HG03159 (cell line): ENCODE data around the gene RBFOX2.
"Not testable (repeated sequence)": the region's sequence is repeated elsewhere in the genome, so short reads cannot be mapped to it uniquely, and the experiment has no call there.

Source experiments
- ATAC-seq: cut with Tn5 transposase; IDR thresholded peaks from one replicate; pipeline ENCODE4 v1.9.1; 2021; ENCODE audit warnings: mild to moderate bottlenecking, moderate library complexity; ENCODE audit not compliant: unreplicated experiment

The RBFOX2 gene

GRCh38 chr22:36028646-36029405, at the start of gene RBFOX2:
Gene RBFOX2 (minus strand): TSS chr22:36028824. CDS start chr22:36028425, 399 bp downstream.
- no peak for ATAC-seq

- no peak for ATAC-seq
Observed at GRCh38 chr22:36077271-36077670, 48.6 kb upstream of the RBFOX2 start.

GRCh38 chr22:36075724-36076123, 47.1 kb upstream of the RBFOX2 start:
- ATAC-seq = no peak

GRCh38 chr22:36075230-36075629, 46.6 kb upstream of the RBFOX2 start:
- no peak for ATAC-seq

- ATAC-seq = no peak
Observed at GRCh38 chr22:36073476-36073875, 44.9 kb upstream of the RBFOX2 start.

- ATAC-seq = not testable (repeated sequence)
Observed at GRCh38 chr22:36070645-36071044, 42.0 kb upstream of the RBFOX2 start.

- ATAC-seq = no peak
Observed at GRCh38 chr22:36069368-36069767, 40.7 kb upstream of the RBFOX2 start.

GRCh38 chr22:36068776-36069344, 40.2 kb upstream of the RBFOX2 start:
- no peak for ATAC-seq

GRCh38 chr22:36067235-36067558, 38.6 kb upstream of the RBFOX2 start:
- no peak for ATAC-seq

GRCh38 chr22:36065775-36066544, 37.3 kb upstream of the RBFOX2 start:
- no peak for ATAC-seq

- ATAC-seq = no peak
Observed at GRCh38 chr22:36065462-36065774, 36.8 kb upstream of the RBFOX2 start.

- ATAC-seq = no peak
Observed at GRCh38 chr22:36064358-36064757, 35.7 kb upstream of the RBFOX2 start.

- ATAC-seq = no peak
Observed at GRCh38 chr22:36056980-36057379, 28.4 kb upstream of the RBFOX2 start.

- no peak for ATAC-seq
Observed at GRCh38 chr22:36055376-36056295, 27.0 kb upstream of the RBFOX2 start.

- ATAC-seq = not testable (repeated sequence)
Observed at GRCh38 chr22:36054446-36054845, 25.8 kb upstream of the RBFOX2 start.

GRCh38 chr22:36053242-36054147, 24.9 kb upstream of the RBFOX2 start:
- ATAC-seq = no peak

GRCh38 chr22:36052505-36052941, 23.9 kb upstream of the RBFOX2 start:
- ATAC-seq = no peak

GRCh38 chr22:36049678-36049997, 21.0 kb upstream of the RBFOX2 start:
- ATAC-seq = no peak

GRCh38 chr22:36048911-36049677, 20.5 kb upstream of the RBFOX2 start:
- ATAC-seq = no peak
